Gastrocnemius medialis (tissue), 4 donors: Measurements from ENCODE around the gene PRKAG2.

Experiments
- CTCF ChIP-seq, 5 experiments: fragments of 450-650 bp in 3 of 5; fragments of 200-600 bp in 2 of 5; sonication (generic) in 2 of 5; IDR thresholded peaks in 4 of 5; conservative IDR thresholded peaks in 1 of 5; 1 replicate in 4 of 5; 2 replicates in 1 of 5; pipeline ENCODE4 v1.5.1; 2016 to 2019; ENCODE audit warnings: antibody characterized with exemption in 5 of 5, mild to moderate bottlenecking in 3 of 5, moderate library complexity in 3 of 5
- POLR2A ChIP-seq, 2 donors: fragments of 450-650 bp; IDR thresholded peaks; one replicate each; pipeline ENCODE4 v1.6.1; 2017; ENCODE audit warnings: antibody characterized with exemption in 2 of 2, mild to moderate bottlenecking in 2 of 2, moderate library complexity in 2 of 2

- TF ChIP-seq CTCF (IDR thresholded peaks at IDR 0.05 in 4 of 5, conservative IDR thresholded peaks at IDR 0.05 in 1 of 5) (no peak), POLR2A (IDR thresholded peaks at IDR 0.05) (no peak)
Measured at GRCh38 chr7:151866028-151866427, 10.9 kb downstream of the PRKAG2 start.
